ENCODE data around the gene CCNF. TPM values are rescaled to one million over a fixed set of nuclear protein-coding genes. Genes with fewer than 3 reads are reported as not detected.
A peak's percentile ranks its signal among the peaks of the same experiment; 100 is the strongest.

Gene CCNF
- total RNA-seq, 1 donor from 2014 or later, result 0.43 TPM

GRCh38 chr16:2495041-2495440, 65.8 kb downstream of the CCNF start:
- H3K4me3 ChIP-seq, result no peak overlapping the region
- intact Hi-C loops (cut with DNase I), result no loop called here
- no peaks in the 10 kb centered on the region for H3K27me3 ChIP-seq
- no peaks in the 10 kb centered on the region for H3K9me3 ChIP-seq
- peaks cover 12 to 23% of the 10 kb centered on the region in 2 donors for H3K4me1 ChIP-seq
- no peaks in the 10 kb centered on the region for H3K36me3 ChIP-seq
- no peak overlapping the region for H3K27ac ChIP-seq
- TF ChIP-seq, protein P1, sequence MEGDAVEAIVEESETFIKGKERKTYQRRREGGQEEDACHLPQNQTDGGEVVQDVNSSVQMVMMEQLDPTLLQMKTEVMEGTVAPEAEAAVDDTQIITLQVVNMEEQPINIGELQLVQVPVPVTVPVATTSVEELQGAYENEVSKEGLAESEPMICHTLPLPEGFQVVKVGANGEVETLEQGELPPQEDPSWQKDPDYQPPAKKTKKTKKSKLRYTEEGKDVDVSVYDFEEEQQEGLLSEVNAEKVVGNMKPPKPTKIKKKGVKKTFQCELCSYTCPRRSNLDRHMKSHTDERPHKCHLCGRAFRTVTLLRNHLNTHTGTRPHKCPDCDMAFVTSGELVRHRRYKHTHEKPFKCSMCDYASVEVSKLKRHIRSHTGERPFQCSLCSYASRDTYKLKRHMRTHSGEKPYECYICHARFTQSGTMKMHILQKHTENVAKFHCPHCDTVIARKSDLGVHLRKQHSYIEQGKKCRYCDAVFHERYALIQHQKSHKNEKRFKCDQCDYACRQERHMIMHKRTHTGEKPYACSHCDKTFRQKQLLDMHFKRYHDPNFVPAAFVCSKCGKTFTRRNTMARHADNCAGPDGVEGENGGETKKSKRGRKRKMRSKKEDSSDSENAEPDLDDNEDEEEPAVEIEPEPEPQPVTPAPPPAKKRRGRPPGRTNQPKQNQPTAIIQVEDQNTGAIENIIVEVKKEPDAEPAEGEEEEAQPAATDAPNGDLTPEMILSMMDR (IDR thresholded peaks at IDR 0.05), result no peak
- no peak for DNase-seq (ENCODE audit: low spot score in 2 of 2)

DNA sequence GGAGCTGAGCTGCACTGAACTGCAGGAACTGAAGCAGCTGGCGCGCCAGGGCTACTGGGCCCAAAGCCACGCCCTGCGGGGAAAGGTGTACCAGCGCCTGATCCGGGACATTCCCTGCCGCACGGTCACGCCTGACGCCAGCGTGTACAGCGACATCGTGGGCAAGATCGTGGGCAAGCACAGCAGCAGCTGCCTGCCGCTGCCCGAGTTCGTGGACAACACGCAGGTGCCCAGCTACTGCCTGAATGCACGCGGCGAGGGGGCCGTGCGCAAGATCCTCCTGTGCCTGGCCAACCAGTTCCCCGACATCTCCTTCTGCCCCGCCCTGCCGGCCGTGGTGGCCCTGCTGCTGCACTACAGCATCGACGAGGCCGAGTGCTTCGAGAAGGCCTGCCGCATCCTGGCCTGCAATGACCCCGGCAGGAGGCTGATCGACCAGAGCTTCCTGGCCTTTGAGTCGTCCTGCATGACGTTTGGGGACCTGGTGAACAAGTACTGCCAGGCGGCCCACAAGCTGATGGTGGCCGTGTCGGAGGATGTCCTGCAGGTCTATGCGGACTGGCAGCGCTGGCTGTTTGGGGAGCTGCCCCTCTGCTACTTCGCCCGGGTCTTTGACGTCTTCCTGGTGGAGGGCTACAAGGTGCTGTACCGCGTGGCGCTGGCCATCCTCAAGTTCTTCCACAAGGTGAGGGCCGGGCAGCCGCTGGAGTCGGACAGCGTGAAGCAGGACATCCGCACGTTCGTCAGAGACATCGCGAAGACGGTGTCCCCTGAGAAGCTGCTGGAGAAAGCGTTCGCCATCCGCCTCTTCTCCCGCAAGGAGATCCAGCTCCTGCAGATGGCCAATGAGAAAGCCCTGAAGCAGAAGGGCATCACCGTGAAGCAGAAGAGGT, 67.2 kb downstream of the CCNF start:
- no peak for DNase-seq (ENCODE audit: low spot score in 2 of 2)
- H3K27ac ChIP-seq, result peak overlapping the region; percentile 20 to 51

DNA sequence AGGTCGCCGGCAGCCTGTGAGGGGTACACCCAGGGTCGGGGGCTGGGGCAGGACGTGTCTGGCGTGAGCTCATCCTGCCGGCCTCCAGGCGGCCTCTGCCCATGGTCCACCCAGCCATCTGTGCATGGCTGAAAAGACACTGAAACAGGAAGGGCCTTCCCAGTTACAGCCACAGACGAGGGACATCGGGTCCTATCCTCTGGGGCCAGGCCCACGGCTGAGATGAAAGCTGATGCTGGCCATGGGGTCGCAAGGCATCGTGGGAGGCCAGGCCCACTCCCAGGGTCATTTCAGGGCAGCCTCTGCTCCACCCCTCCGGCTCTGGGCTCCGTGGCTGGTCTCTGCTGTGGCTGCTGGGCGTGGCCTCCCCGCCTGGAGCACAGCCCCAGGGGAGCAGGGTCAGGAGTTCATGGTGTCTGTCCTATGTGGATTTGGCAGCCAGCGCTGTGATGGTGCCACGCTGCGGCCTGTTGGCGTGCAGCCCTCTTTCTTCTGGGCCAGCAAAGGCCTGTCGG, 67.9 kb downstream of the CCNF start:
- no peak overlapping the region for H3K4me3 ChIP-seq
- peak overlapping the region; percentile 20 to 51 for H3K27ac ChIP-seq
- H3K4me1 ChIP-seq, result peaks cover 12 to 30% of the 10 kb centered on the region in 2 donors
- intact Hi-C loops (cut with DNase I), result no loop called here
- DNase-seq (ENCODE audit: low spot score in 2 of 2), result no peak
- no peaks in the 10 kb centered on the region for H3K9me3 ChIP-seq
- H3K36me3 ChIP-seq, result no peaks in the 10 kb centered on the region
- TF ChIP-seq, protein P1 (IDR thresholded peaks at IDR 0.05), result no peak
- no peaks in the 10 kb centered on the region for H3K27me3 ChIP-seq

More for the DNA sequence above, 67.2 kb downstream of the CCNF start:
- TF ChIP-seq, protein P1 (IDR thresholded peaks at IDR 0.05), result no peak
- Histone ChIP-seq H3K27me3 (no peaks in the 10 kb centered on the region), H3K4me3 (no peak overlapping the region), H3K9me3 (no peaks in the 10 kb centered on the region), H3K4me1 (peaks cover 12 to 25% of the 10 kb centered on the region in 2 donors), H3K36me3 (no peaks in the 10 kb centered on the region)
- intact Hi-C loops (cut with DNase I), result no loop called here

GRCh38 chr16:2497695-2498484, 68.6 kb downstream of the CCNF start:
- TF ChIP-seq, protein P1 (IDR thresholded peaks at IDR 0.05), result no peak
- H3K36me3 ChIP-seq, result no peaks in the 10 kb centered on the region
- no peaks in the 10 kb centered on the region for H3K27me3 ChIP-seq
- intact Hi-C loops (cut with DNase I), result no loop called here
- H3K9me3 ChIP-seq, result no peaks in the 10 kb centered on the region
- H3K4me3 ChIP-seq, result no peak overlapping the region
- H3K27ac ChIP-seq, result peak overlapping the region; percentile 20 to 51
- H3K4me1 ChIP-seq, result peaks cover 12 to 30% of the 10 kb centered on the region in 2 donors
- no peak for DNase-seq (ENCODE audit: low spot score in 2 of 2)

DNA sequence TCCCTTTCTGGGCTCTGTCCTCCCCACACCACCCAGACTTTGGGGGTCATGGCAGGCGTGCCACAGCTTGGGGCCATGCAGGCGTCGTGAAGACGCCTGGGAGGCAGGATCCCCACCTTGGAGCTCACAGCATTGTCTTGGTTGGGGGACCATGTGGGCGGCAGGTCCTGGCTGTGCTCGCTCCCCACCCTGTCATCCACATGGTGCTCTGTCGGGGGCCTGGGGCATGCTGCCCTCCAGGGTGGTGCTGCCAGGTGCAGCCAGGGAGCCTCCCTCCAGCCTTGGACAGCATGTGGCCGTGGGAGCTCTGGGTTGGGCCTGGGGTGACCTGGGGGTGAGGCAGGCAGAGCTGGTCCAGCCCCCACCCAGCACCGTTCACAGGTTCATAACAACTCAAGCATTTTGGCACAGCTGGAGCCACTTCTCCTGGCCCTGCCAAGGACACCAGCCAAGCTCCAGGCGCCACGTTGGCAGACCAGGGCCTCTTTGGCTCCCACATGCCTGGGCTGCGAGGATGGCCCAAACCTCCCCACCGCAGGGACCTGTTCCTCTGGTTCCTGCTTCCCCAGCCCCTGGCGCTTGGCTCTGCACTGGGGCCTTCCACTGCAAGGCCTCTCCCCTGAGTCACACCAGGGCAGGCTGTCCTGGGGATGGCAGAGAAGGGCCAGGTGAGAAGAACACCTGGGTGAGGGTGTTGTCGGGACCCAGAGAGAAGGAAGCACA, 69.4 kb downstream of the CCNF start:
- intact Hi-C loops (cut with DNase I), result no loop called here
- H3K4me3 ChIP-seq, result no peak overlapping the region
- no peak for DNase-seq (ENCODE audit: low spot score in 2 of 2)
- H3K27me3 ChIP-seq, result no peaks in the 10 kb centered on the region
- no peaks in the 10 kb centered on the region for H3K36me3 ChIP-seq
- H3K9me3 ChIP-seq, result no peaks in the 10 kb centered on the region
- H3K4me1 ChIP-seq, result peaks cover 12 to 30% of the 10 kb centered on the region in 2 donors
- TF ChIP-seq, protein P1 (IDR thresholded peaks at IDR 0.05), result no peak
- peak overlapping the region in 1 of 2 donors; percentile 34 for H3K27ac ChIP-seq

Data from ascending aorta (tissue), 2 donors.